ENCODE data around the gene SLC22A5.

- TF ChIP-seq POLR2AphosphoS5 (IDR thresholded peaks at IDR 0.05) (no peak), CTCF (IDR thresholded peaks at IDR 0.05) (no peak), POLR2A (IDR thresholded peaks at IDR 0.05) (no peak)
Measured at GRCh38 chr5:132339502-132339901, 30.0 kb upstream of the SLC22A5 start.

All from prostate gland (tissue), 2 donors.